ENCODE data around the gene C1orf105.

C1orf105 gene

GRCh38 chr1:172472495-172472894, 52.0 kb downstream of the C1orf105 start:
- no peak for TF ChIP-seq CTCF (IDR thresholded peaks at IDR 0.05; ENCODE audit: extremely low read depth, insufficient read depth, missing control alignments)
- in situ Hi-C loops (cut with MboI; ENCODE audit: low pct_unique_long_range_greater_than_20kb, low sequenced_read_pairs, unreplicated experiment): loop anchor here (25.0 kb wide), 1 partner anchor 240 kb away; no protein-coding TSS in a partner anchor
- no peak for DNase-seq (ENCODE audit: low spot score)

DNA sequence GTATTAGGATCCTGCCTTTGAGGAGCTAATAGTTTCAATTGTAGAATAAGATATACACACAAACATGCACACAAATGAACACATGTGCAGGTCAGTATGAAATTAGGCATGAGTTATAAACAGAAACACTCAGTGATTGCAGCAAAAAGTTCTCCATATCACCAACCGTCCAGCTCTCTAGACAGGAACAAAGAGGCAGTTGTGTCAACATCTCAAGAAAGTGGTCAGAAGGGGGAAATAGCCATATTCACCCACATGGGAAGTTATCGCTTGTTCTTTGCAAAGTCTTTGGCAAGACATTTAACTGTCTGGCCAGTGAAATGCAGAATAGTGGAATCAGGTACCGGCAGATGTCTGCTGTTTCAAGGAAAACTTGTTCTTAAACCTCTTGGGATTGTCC, 52.8 kb downstream of the C1orf105 start:
- no peak for TF ChIP-seq CTCF (IDR thresholded peaks at IDR 0.05; ENCODE audit: extremely low read depth, insufficient read depth, missing control alignments)
- in situ Hi-C loops (cut with MboI; ENCODE audit: low pct_unique_long_range_greater_than_20kb, low sequenced_read_pairs, unreplicated experiment): loop anchor here (25.0 kb wide), 1 partner anchor 239 kb away; no protein-coding TSS in a partner anchor
- no peak for DNase-seq (ENCODE audit: low spot score)

- no peak for DNase-seq (ENCODE audit: low spot score)
- in situ Hi-C loops (cut with MboI; ENCODE audit: low pct_unique_long_range_greater_than_20kb, low sequenced_read_pairs, unreplicated experiment): loop anchor here (25.0 kb wide), 1 partner anchor 238 kb away; no protein-coding TSS in a partner anchor
- no peak for TF ChIP-seq CTCF (IDR thresholded peaks at IDR 0.05; ENCODE audit: extremely low read depth, insufficient read depth, missing control alignments)
Observed at GRCh38 chr1:172473842-172474241, 53.4 kb downstream of the C1orf105 start.

DNA sequence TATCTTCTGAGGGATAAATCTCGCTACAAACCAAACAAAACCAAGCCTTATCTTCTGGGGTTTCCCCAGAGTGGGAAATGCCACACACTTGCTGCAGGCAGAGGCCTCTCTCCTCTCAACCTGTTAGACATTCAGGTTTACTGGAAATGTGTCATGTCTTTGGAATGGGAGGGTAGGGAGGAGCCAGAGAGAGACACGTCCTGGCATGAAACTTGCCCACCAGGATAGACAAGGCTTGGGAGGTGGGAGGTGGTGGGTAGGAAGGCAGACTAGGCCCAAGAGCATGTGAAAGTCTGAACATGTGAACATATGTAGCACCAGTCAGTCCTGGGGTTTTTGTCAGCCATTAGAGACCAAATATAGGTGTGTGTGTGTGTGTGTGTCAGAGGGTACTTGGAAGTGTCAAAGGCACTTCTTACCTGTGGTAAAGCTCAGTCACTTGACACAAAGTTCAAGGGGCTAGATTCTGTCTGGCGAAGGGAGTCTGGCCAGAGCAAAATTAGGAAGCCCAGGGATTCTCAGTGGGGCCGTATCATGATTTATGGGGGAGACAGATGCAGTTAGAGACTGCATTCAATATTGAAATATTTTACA, 55.8 kb downstream of the C1orf105 start:
- DNase-seq (ENCODE audit: low spot score): no peak
- in situ Hi-C loops (cut with MboI; ENCODE audit: low pct_unique_long_range_greater_than_20kb, low sequenced_read_pairs, unreplicated experiment): no loop called here
- no peak for TF ChIP-seq CTCF (IDR thresholded peaks at IDR 0.05; ENCODE audit: extremely low read depth, insufficient read depth, missing control alignments)

- DNase-seq (ENCODE audit: low spot score): no peak
- in situ Hi-C loops (cut with MboI; ENCODE audit: low pct_unique_long_range_greater_than_20kb, low sequenced_read_pairs, unreplicated experiment): no loop called here
- no peak for TF ChIP-seq CTCF (IDR thresholded peaks at IDR 0.05; ENCODE audit: extremely low read depth, insufficient read depth, missing control alignments)
Observed at GRCh38 chr1:172477216-172477615, 56.7 kb downstream of the C1orf105 start.

DNA sequence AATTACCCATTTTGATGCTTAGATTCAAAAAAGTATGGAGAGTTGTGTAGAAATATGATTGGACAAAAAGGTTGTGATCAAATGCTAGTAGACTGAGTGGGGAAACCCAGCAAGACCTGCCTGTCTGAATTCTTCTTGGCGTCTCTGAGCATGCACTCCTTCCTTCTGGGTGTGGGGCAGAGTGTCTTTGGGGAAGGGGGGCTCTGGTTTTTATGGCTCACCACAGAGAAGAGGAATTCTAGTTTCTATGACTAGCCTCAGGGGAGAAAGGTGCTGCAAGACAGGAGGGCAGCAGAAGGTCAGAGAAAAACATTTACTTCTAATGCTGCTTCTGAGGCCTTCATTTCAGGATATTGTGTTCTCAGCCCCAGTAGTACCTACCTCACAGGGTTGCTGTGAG, 57.3 kb downstream of the C1orf105 start:
- in situ Hi-C loops (cut with MboI; ENCODE audit: low pct_unique_long_range_greater_than_20kb, low sequenced_read_pairs, unreplicated experiment): no loop called here
- DNase-seq (ENCODE audit: low spot score): no peak
- TF ChIP-seq CTCF (IDR thresholded peaks at IDR 0.05; ENCODE audit: extremely low read depth, insufficient read depth, missing control alignments): no peak
